Lower lobe of right lung (tissue), 2 donors: ENCODE measurements around the gene COMT. TPM values are rescaled to one million over a fixed set of nuclear protein-coding genes. Genes with fewer than 3 reads are reported as not detected.

ENCODE experiments used
- ATAC-seq, 2 donors: fragments of 200-7000 bp; cut with Tn5 transposase; one replicate each; pipeline ENCODE4 v1.9.1; 2020 to 2022; ENCODE audit warnings: mild to moderate bottlenecking in 2 of 2, moderate library complexity in 2 of 2
- DNase-seq: peaks from one replicate; pipeline ENCODE4 v3.0.0-alpha.2; 2020
- H3K27ac ChIP-seq: fragments of 200-600 bp; one replicate; pipeline ENCODE4 v1.8.0; 2022
- H3K27me3 ChIP-seq: fragments of 200-600 bp; one replicate; pipeline ENCODE4 v1.8.0; 2022; ENCODE audit warnings: low read depth
- H3K36me3 ChIP-seq: fragments of 200-600 bp; one replicate; pipeline ENCODE4 v1.8.0; 2022; ENCODE audit warnings: mild to moderate bottlenecking
- H3K4me1 ChIP-seq: fragments of 200-600 bp; one replicate; pipeline ENCODE4 v1.8.0; 2022
- H3K4me3 ChIP-seq: fragments of 200-600 bp; one replicate; pipeline ENCODE4 v1.8.0; 2022; ENCODE audit warnings: mild to moderate bottlenecking
- H3K9me3 ChIP-seq: fragments of 200-600 bp; one replicate; pipeline ENCODE4 v1.8.0; 2022
- CTCF ChIP-seq: fragments of 200-600 bp; IDR thresholded peaks from one replicate; pipeline ENCODE4 v1.8.0; 2022; ENCODE audit warnings: antibody characterized with exemption, mild to moderate bottlenecking
- intact Hi-C: fragments of 100-400 bp; cut with DNase I; formaldehyde crosslinking; loops from one replicate; pipeline ENCODE4 v1.11.0; 2022
- total RNA-seq: library from RNA; stranded (reverse); fragmentation: NEBNext Ultra II Directional; extraction: Animal tissue kit (Norgen Biotek cat#: 25700); gene quantifications from one replicate; pipeline ENCODE4 v1.2.1, GENCODE V29; 2021
- donor health status: DM: no; HTN: yes; CAD: no; lungs with severe emphysema.

COMT gene
- total RNA-seq, 1 donor from 2014 or later: 235 TPM

- H3K4me3 ChIP-seq: peak overlapping the region; percentile 35
- H3K36me3 ChIP-seq: peaks cover 36% of the 10 kb centered on the region
- TF ChIP-seq CTCF: no peak
- intact Hi-C loops: no loop called here
- ATAC-seq (peak; percentile 87 to 91), DNase-seq (peak; percentile 92)
- no peaks in the 10 kb centered on the region for H3K27me3 ChIP-seq
- H3K4me1 ChIP-seq: peaks cover 33% of the 10 kb centered on the region
- H3K9me3 ChIP-seq: no peaks in the 10 kb centered on the region
- peak overlapping the region; percentile 78 for H3K27ac ChIP-seq
Observed at GRCh38 chr22:19962909-19963806, 21.6 kb downstream of the COMT start.

- TF ChIP-seq CTCF: no peak
- H3K27me3 ChIP-seq: no peaks in the 10 kb centered on the region
- intact Hi-C loops: no loop called here
- H3K27ac ChIP-seq: peak overlapping the region; percentile 65
- peaks cover 29% of the 10 kb centered on the region for H3K4me1 ChIP-seq
- ATAC-seq (no peak), DNase-seq (no peak)
- H3K36me3 ChIP-seq: peaks cover 45% of the 10 kb centered on the region
- H3K4me3 ChIP-seq: peak overlapping the region; percentile 35
- H3K9me3 ChIP-seq: no peaks in the 10 kb centered on the region
Observed at GRCh38 chr22:19963863-19964642, 22.5 kb downstream of the COMT start.

GRCh38 chr22:19964701-19965386 lies 23.3 kb downstream of the COMT start:
- Histone ChIP-seq H3K4me1 (peaks cover 21% of the 10 kb centered on the region), H3K27ac (no peak overlapping the region), H3K36me3 (peaks cover 53% of the 10 kb centered on the region)

GRCh38 chr22:19965771-19966709 lies 24.5 kb downstream of the COMT start:
- DNase-seq (no peak), ATAC-seq (no peak)
- TF ChIP-seq CTCF: no peak
- Histone ChIP-seq H3K9me3 (no peaks in the 10 kb centered on the region), H3K4me3 (no peak overlapping the region), H3K36me3 (peaks cover 63% of the 10 kb centered on the region), H3K27ac (no peak overlapping the region), H3K27me3 (no peaks in the 10 kb centered on the region), H3K4me1 (peaks cover 19% of the 10 kb centered on the region)
- intact Hi-C loops: no loop called here

More at GRCh38 chr22:19964701-19965386, 23.3 kb downstream of the COMT start:
- no peak overlapping the region for H3K4me3 ChIP-seq
- H3K27me3 ChIP-seq: no peaks in the 10 kb centered on the region
- ATAC-seq (no peak), DNase-seq (no peak)
- intact Hi-C loops: no loop called here
- no peaks in the 10 kb centered on the region for H3K9me3 ChIP-seq
- TF ChIP-seq CTCF: no peak
